Parathyroid adenoma (tissue), 2 donors: Measurements from ENCODE around the gene CDH8.

Source experiments
- H2AFZ ChIP-seq: fragments of 300-600 bp; sonication (generic); one replicate; pipeline ENCODE4 v1.7.0; 2017; ENCODE audit warnings: antibody characterized with exemption, mild to moderate bottlenecking
- H3K27ac ChIP-seq: fragments of 300-600 bp; sonication (generic); one replicate; pipeline ENCODE4 v1.7.0; 2017
- H3K27me3 ChIP-seq: fragments of 300-600 bp; sonication (generic); one replicate; pipeline ENCODE4 v1.7.0; 2017; ENCODE audit warnings: low read length; ENCODE audit not compliant: control insufficient read depth, insufficient read depth
- H3K36me3 ChIP-seq: fragments of 300-600 bp; sonication (generic); one replicate; pipeline ENCODE4 v1.7.0; 2017; ENCODE audit warnings: low read length; ENCODE audit not compliant: control insufficient read depth, insufficient read depth
- H3K4me1 ChIP-seq: fragments of 300-600 bp; sonication (generic); one replicate; pipeline ENCODE4 v1.7.0; 2017; ENCODE audit warnings: control low read depth
- H3K4me2 ChIP-seq: fragments of 300-600 bp; sonication (generic); one replicate; pipeline ENCODE4 v1.7.0; 2017; ENCODE audit warnings: low read length
- H3K4me3 ChIP-seq: fragments of 300-600 bp; sonication (generic); one replicate; pipeline ENCODE4 v1.7.0; 2017; ENCODE audit warnings: low read depth, low read length
- H3K79me2 ChIP-seq: fragments of 300-600 bp; sonication (generic); one replicate; pipeline ENCODE4 v1.7.0; 2017; ENCODE audit warnings: control low read depth
- H3K9ac ChIP-seq: fragments of 300-600 bp; sonication (generic); one replicate; pipeline ENCODE4 v1.7.0; 2017; ENCODE audit warnings: mild to moderate bottlenecking
- H3K9me3 ChIP-seq: fragments of 300-600 bp; sonication (generic); one replicate; pipeline ENCODE4 v1.7.0; 2017; ENCODE audit warnings: low read length; ENCODE audit not compliant: control insufficient read depth
- CTCF ChIP-seq: fragments of 300-600 bp; sonication (generic); IDR thresholded peaks from one replicate; pipeline ENCODE4 v1.7.0; 2017; ENCODE audit warnings: antibody characterized with exemption, mild to moderate bottlenecking
- donor health status: primary hyperparathyroidism.

Gene CDH8

DNA sequence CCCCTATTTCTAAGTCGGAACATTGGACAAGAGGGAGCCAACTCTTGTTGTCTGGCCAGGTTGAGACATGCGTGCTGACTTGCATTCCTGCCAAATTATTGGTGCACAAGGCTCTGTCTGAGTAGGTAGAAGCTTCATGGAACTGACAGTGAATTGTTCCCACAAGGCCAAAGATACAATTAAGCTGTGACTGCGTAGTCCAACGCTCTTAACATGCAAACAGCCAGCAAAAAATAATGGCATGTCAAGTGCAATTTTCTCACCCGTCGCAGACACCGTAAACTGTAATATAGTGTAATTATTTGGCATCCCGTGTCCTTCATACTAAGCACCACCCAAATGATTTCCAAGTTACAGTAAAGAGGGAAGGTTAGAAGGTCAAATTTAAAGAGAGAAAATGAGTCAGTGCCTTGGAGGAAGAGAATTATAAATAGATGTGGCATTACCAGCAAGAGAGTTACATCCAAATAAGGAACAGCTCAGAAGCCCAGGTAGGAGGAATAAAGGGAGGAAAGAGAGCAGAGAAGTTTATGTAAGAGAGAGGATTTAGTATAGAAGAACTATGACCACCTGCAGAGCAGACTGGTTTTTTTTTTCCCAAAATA lies 21.8 kb downstream of the CDH8 start:
- H3K27me3 ChIP-seq: no peaks in the 10 kb centered on the region

DNA sequence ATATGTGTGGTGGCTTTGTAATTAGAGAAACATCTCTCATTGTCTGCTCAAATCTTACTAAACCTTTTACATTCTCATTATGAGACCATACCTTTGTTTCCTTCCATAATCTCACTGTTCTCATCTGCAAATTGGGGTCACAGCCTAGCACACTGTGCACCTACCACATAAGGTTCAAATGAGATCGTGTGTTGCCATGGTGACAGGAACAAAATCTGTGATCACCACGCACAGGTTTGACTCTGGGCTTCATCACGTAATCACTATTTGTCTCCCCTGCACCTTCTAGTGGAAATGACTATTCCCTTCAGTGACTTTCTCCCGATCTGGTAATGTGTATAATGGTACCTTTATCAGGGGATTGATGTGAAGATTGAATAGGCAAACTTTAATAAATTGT lies 26.1 kb downstream of the CDH8 start:
- no peak overlapping the region for H2AFZ ChIP-seq
- H3K9me3 ChIP-seq: no peaks in the 10 kb centered on the region
- no peak overlapping the region for H3K27ac ChIP-seq
- TF ChIP-seq CTCF: no peak
- H3K4me1 ChIP-seq: no peaks in the 10 kb centered on the region
- H3K79me2 ChIP-seq: no peaks in the 10 kb centered on the region
- no peak overlapping the region for H3K4me3 ChIP-seq
- no peaks in the 10 kb centered on the region for H3K27me3 ChIP-seq
- no peak overlapping the region for H3K9ac ChIP-seq
- H3K4me2 ChIP-seq: no peak overlapping the region
- H3K36me3 ChIP-seq: no peaks in the 10 kb centered on the region

More for the DNA sequence above, 21.8 kb downstream of the CDH8 start:
- H3K36me3 ChIP-seq: no peaks in the 10 kb centered on the region
- H3K27ac ChIP-seq: no peak overlapping the region
- no peak overlapping the region for H3K4me2 ChIP-seq
- TF ChIP-seq CTCF: no peak
- H3K9me3 ChIP-seq: no peaks in the 10 kb centered on the region
- no peak overlapping the region for H3K4me3 ChIP-seq
- H3K9ac ChIP-seq: no peak overlapping the region
- no peaks in the 10 kb centered on the region for H3K79me2 ChIP-seq
- no peak overlapping the region for H2AFZ ChIP-seq
- H3K4me1 ChIP-seq: no peaks in the 10 kb centered on the region

DNA sequence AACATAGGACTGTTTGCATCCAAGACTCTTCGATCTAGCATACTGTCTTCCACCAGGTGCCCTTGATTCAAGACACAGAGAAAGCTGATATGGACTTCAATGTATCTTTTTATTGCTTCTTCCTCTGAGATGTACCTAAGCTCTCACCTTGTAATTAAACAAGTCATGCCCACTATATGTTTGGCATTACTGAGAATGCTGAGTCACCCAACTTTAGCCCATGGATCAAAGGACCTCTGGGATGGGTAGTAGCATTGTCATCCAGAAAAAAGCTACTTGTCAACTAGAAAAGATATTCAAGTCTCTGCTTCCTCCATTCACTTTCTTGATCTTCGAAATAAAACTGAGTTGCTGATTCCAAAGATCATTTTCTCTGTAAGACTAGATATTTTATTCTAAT lies 37.8 kb downstream of the CDH8 start:
- no peaks in the 10 kb centered on the region for H3K9me3 ChIP-seq
- no peaks in the 10 kb centered on the region for H3K36me3 ChIP-seq
- no peaks in the 10 kb centered on the region for H3K4me1 ChIP-seq
- TF ChIP-seq CTCF: no peak
- no peak overlapping the region for H3K27ac ChIP-seq
- H3K79me2 ChIP-seq: no peaks in the 10 kb centered on the region
- no peak overlapping the region for H2AFZ ChIP-seq
- no peaks in the 10 kb centered on the region for H3K27me3 ChIP-seq
- H3K4me3 ChIP-seq: no peak overlapping the region
- no peak overlapping the region for H3K4me2 ChIP-seq
- H3K9ac ChIP-seq: no peak overlapping the region

- Histone ChIP-seq H3K4me3 (no peak overlapping the region), H3K79me2 (no peaks in the 10 kb centered on the region), H3K27me3 (no peaks in the 10 kb centered on the region), H3K27ac (no peak overlapping the region), H2AFZ (no peak overlapping the region), H3K9ac (no peak overlapping the region), H3K9me3 (no peaks in the 10 kb centered on the region), H3K4me2 (no peak overlapping the region), H3K4me1 (no peaks in the 10 kb centered on the region), H3K36me3 (no peaks in the 10 kb centered on the region)
- TF ChIP-seq CTCF: no peak
These were observed 43.1 kb downstream of the CDH8 start for GRCh38 chr16:61993108-61993507.

DNA sequence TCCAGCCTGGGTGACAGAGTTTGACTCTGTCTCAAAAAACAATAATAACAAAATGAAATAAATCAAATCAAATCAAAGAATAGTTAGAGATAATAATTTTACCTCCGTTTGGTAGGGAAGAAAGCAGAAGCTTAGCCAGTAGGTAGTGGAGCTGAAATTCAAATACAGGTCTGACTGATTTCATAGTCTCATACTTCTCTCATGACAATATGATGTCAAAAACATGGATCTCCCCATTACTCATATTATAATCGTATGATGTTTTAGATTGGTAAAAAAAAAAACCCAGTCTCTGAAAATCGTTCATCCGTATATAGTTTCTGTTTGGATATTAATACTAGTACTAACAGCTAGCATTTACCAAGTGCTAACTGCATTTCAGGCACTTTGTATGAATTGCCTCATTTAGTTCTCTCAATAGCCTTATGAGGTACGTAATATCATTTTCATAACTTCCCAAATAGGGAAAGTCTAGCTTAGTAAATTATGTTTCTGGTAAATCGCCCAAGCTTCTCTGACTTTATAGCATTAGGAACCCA lies 48.7 kb downstream of the CDH8 start:
- no peaks in the 10 kb centered on the region for H3K4me1 ChIP-seq
- H3K9ac ChIP-seq: no peak overlapping the region
- H2AFZ ChIP-seq: no peak overlapping the region
- H3K79me2 ChIP-seq: no peaks in the 10 kb centered on the region
- TF ChIP-seq CTCF: no peak
- H3K36me3 ChIP-seq: no peaks in the 10 kb centered on the region
- H3K4me3 ChIP-seq: no peak overlapping the region
- H3K9me3 ChIP-seq: no peaks in the 10 kb centered on the region
- no peaks in the 10 kb centered on the region for H3K27me3 ChIP-seq
- H3K27ac ChIP-seq: no peak overlapping the region
- no peak overlapping the region for H3K4me2 ChIP-seq
